MM.1S (cell line): Measurements from ENCODE around the gene RNLS.

Source experiments
- DNase-seq: peaks from one replicate; pipeline ENCODE4 v3.0.0-alpha.2; 2015
- H2AFZ ChIP-seq: fragments of 300-600 bp; sonication (generic); 2 replicates; pipeline ENCODE4 v1.6.0; 2016; ENCODE audit warnings: antibody characterized with exemption, low read length
- H3F3A ChIP-seq: fragments of 300-600 bp; sonication (generic); 2 replicates; pipeline ENCODE4 v1.6.1; 2016; ENCODE audit warnings: mild to moderate bottlenecking, antibody characterized with exemption, low read length, moderate library complexity, mixed read lengths; ENCODE audit not compliant: insufficient read depth
- H3K27ac ChIP-seq: fragments of 300-600 bp; sonication (generic); 2 replicates; pipeline ENCODE4 v1.5.1; 2016; ENCODE audit warnings: mild to moderate bottlenecking, low read length
- H3K27me3 ChIP-seq: fragments of 300-600 bp; sonication (generic); replicated peaks from 2 replicates; pipeline ENCODE4 v1.6.0; 2016; ENCODE audit warnings: low read length; ENCODE audit not compliant: insufficient read depth
- H3K36me3 ChIP-seq: fragments of 300-600 bp; sonication (generic); replicated peaks from 2 replicates; pipeline ENCODE4 v1.6.1; 2016; ENCODE audit warnings: mild to moderate bottlenecking, low read length, mixed read lengths; ENCODE audit not compliant: insufficient read depth
- H3K4me1 ChIP-seq: fragments of 300-600 bp; sonication (generic); 2 replicates; pipeline ENCODE4 v1.6.1; 2016; ENCODE audit warnings: low read length, mixed read lengths
- H3K4me2 ChIP-seq: fragments of 300-600 bp; sonication (generic); 2 replicates; pipeline ENCODE4 v1.6.0; 2016; ENCODE audit warnings: low read depth, low read length
- H3K4me3 ChIP-seq: fragments of 300-600 bp; sonication (generic); 2 replicates; pipeline ENCODE4 v1.5.1; 2016; ENCODE audit warnings: low read length, mixed read lengths
- H3K79me2 ChIP-seq: fragments of 300-600 bp; sonication (generic); 2 replicates; pipeline ENCODE4 v1.6.1; 2016; ENCODE audit warnings: mixed run types, low read length, mixed read lengths
- H3K9ac ChIP-seq: fragments of 300-600 bp; sonication (generic); 2 replicates; pipeline ENCODE4 v1.6.1; 2016; ENCODE audit warnings: low read length, mixed read lengths
- H3K9me2 ChIP-seq: fragments of 300-600 bp; sonication (generic); replicated peaks from 2 replicates; pipeline ENCODE4 v1.6.1; 2016; ENCODE audit warnings: mild to moderate bottlenecking, low read length, mixed read lengths; ENCODE audit not compliant: insufficient read depth
- H3K9me3 ChIP-seq: fragments of 300-600 bp; sonication (generic); replicated peaks from 2 replicates; pipeline ENCODE4 v1.6.1; 2016; ENCODE audit warnings: mild to moderate bottlenecking, low read length, mixed read lengths; ENCODE audit not compliant: insufficient read depth
- H4K20me1 ChIP-seq: fragments of 300-600 bp; sonication (generic); 2 replicates; pipeline ENCODE4 v1.6.1; 2016; ENCODE audit warnings: mild to moderate bottlenecking, low read length, moderate library complexity, mixed read lengths; ENCODE audit not compliant: insufficient read depth
- CTCF ChIP-seq: fragments of 300-600 bp; sonication (generic); IDR thresholded peaks from 2 replicates; pipeline ENCODE4 v1.5.1; 2016; ENCODE audit warnings: antibody characterized with exemption, low read length, mixed read lengths
- EZH2 ChIP-seq: fragments of 300-600 bp; sonication (generic); optimal IDR thresholded peaks from 2 replicates; pipeline ENCODE3; 2017; ENCODE audit warnings: low read depth, mild to moderate bottlenecking, antibody characterized with exemption, low read length, mixed read lengths
- EZH2phosphoT487 ChIP-seq: fragments of 300-600 bp; sonication (generic); IDR thresholded peaks from 2 replicates; pipeline ENCODE4 v1.6.1; 2018; ENCODE audit warnings: antibody characterized with exemption, low read length

Gene RNLS

GRCh38 chr10:88463811-88464210, 119.3 kb downstream of the RNLS start:
- Histone ChIP-seq H3K4me1 (no peaks in the 10 kb centered on the region), H3K36me3 (no peaks in the 10 kb centered on the region), H3K27me3 (no peaks in the 10 kb centered on the region), H3K4me2 (no peak overlapping the region), H3K27ac (no peak overlapping the region), H4K20me1 (no peaks in the 10 kb centered on the region), H3K4me3 (no peak overlapping the region), H3K79me2 (no peaks in the 10 kb centered on the region), H3K9me3 (no peaks in the 10 kb centered on the region), H3K9me2 (no peaks in the 10 kb centered on the region), H2AFZ (no peak overlapping the region), H3F3A (no peaks in the 10 kb centered on the region), H3K9ac (no peak overlapping the region)
- DNase-seq = no peak
- no peak for TF ChIP-seq EZH2phosphoT487
- no peak for TF ChIP-seq EZH2
- no peak for TF ChIP-seq CTCF

- Histone ChIP-seq H4K20me1 (no peaks in the 10 kb centered on the region), H3K9me2 (no peaks in the 10 kb centered on the region), H3K36me3 (no peaks in the 10 kb centered on the region), H3F3A (no peaks in the 10 kb centered on the region), H3K27ac (no peak overlapping the region), H3K79me2 (no peaks in the 10 kb centered on the region), H3K9me3 (no peaks in the 10 kb centered on the region), H2AFZ (no peak overlapping the region), H3K27me3 (no peaks in the 10 kb centered on the region), H3K4me3 (no peak overlapping the region), H3K9ac (no peak overlapping the region), H3K4me2 (no peak overlapping the region), H3K4me1 (no peaks in the 10 kb centered on the region)
- TF ChIP-seq EZH2 (no peak), EZH2phosphoT487 (no peak), CTCF (no peak)
- no peak for DNase-seq
These were observed 121.7 kb downstream of the RNLS start for GRCh38 chr10:88461426-88461825.

GRCh38 chr10:88459530-88459929, 123.6 kb downstream of the RNLS start:
- no peak for TF ChIP-seq EZH2
- no peak for TF ChIP-seq CTCF
- TF ChIP-seq EZH2phosphoT487 = no peak

More at GRCh38 chr10:88459530-88459929, 123.6 kb downstream of the RNLS start:
- Histone ChIP-seq H3K9me3 (no peaks in the 10 kb centered on the region), H3K9me2 (no peaks in the 10 kb centered on the region), H3K9ac (no peak overlapping the region), H2AFZ (no peak overlapping the region), H3K36me3 (no peaks in the 10 kb centered on the region), H3K27ac (no peak overlapping the region), H3K4me3 (no peak overlapping the region), H3K4me2 (no peak overlapping the region), H4K20me1 (no peaks in the 10 kb centered on the region), H3F3A (no peaks in the 10 kb centered on the region), H3K27me3 (no peaks in the 10 kb centered on the region), H3K79me2 (no peaks in the 10 kb centered on the region), H3K4me1 (no peaks in the 10 kb centered on the region)
- no peak for DNase-seq
